VCaP (cell line): ENCODE results near the gene TNS3.

ENCODE experiments used
- H3K27ac ChIP-seq: fragments of 450-650 bp; 2 replicates; pipeline ENCODE4 v1.5.1; 2017
- TF ChIP-seq, protein P1 (sequence below): fragments of 450-650 bp; conservative IDR thresholded peaks from 2 replicates; pipeline ENCODE4 v1.5.1; 2017; ENCODE audit warnings: mild to moderate bottlenecking, moderate library complexity

Gene TNS3

GRCh38 chr7:47227762-47228177, 354.1 kb downstream of the TNS3 start:
- H3K27ac ChIP-seq = no peak overlapping the region
- TF ChIP-seq, protein P1, sequence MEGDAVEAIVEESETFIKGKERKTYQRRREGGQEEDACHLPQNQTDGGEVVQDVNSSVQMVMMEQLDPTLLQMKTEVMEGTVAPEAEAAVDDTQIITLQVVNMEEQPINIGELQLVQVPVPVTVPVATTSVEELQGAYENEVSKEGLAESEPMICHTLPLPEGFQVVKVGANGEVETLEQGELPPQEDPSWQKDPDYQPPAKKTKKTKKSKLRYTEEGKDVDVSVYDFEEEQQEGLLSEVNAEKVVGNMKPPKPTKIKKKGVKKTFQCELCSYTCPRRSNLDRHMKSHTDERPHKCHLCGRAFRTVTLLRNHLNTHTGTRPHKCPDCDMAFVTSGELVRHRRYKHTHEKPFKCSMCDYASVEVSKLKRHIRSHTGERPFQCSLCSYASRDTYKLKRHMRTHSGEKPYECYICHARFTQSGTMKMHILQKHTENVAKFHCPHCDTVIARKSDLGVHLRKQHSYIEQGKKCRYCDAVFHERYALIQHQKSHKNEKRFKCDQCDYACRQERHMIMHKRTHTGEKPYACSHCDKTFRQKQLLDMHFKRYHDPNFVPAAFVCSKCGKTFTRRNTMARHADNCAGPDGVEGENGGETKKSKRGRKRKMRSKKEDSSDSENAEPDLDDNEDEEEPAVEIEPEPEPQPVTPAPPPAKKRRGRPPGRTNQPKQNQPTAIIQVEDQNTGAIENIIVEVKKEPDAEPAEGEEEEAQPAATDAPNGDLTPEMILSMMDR = no peak

DNA sequence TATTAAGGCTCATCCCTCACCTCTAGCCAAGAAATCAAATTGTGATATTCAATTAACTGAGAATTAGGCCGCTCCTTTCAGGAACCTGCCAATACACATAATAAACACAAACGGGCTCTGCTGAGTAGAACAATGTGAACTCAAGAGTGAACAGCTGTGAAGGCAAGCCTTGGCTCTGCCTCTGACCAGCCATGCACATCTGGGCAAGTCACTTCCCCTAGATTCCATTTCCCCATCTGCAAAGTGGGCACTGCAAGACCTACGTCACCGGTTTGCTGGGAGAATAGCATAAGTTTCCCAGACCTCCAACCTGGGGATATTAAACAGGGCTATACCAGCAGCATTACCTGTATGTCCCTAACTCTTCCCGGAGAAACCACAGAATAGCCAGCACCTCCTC, 355.2 kb downstream of the TNS3 start:
- no peak overlapping the region for H3K27ac ChIP-seq
- TF ChIP-seq, protein P1 = no peak

- no peak overlapping the region for H3K27ac ChIP-seq
- TF ChIP-seq, protein P1 = no peak
Measured at GRCh38 chr7:47225387-47226131, 356.4 kb downstream of the TNS3 start.
